ENCODE measurements around the gene CRISPLD2. TPM values are rescaled to one million over a fixed set of nuclear protein-coding genes. Genes with fewer than 3 reads are reported as not detected.

The CRISPLD2 gene
- polyA plus RNA-seq: 0.06 TPM in 1 of 2 replicates, not detected in the other
- not detected in 2 replicates for polyA minus RNA-seq

DNA sequence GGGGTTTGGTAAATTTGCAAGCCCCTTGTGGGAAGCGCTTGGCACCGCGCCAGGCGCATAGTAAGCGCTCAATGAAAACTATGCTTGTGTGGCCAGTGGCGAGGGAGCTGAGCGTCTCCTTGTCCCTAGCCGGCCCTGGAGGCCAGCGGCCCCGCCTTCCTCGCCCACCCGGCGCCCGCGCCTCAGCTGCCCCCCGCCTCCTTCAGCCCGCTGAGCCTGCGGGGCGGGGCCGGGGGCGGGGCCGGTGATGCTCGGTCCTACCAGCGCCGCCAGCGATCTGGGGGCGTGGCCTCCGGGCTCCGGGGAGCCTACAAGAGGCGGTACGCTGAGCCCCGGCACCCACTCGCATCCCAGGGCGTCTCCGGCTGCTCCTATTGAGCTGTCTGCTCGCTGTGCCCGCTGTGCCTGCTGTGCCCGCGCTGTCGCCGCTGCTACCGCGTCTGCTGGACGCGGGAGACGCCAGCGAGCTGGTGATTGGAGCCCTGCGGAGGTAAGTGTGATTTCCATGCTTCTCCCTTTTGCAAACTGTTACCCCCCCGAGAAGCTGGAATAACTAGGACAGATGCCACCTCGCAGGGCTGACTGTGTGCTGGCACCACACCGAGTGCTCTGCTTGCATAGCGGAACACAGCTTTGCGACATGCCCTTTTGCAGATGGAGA, at the start of gene CRISPLD2:
Gene CRISPLD2, plus strand, starts transcription at position 342 of the 661 bp plus-strand sequence. CDS start 18,511 bp downstream, outside the sequence.
- Histone ChIP-seq H3K27ac (ENCODE audit: low read length) (no peak within 1 kb of the TSS), H3K9me2 (ENCODE audit: insufficient read depth, low read length) (no peaks in the 10 kb centered on the region), H3K27me3 (ENCODE audit: insufficient read depth, low read depth, low read length) (peaks cover 23% of the 10 kb centered on the region), H3K4me2 (ENCODE audit: low read length) (peak within 1 kb of the TSS; percentile 80), H3K4me3 (ENCODE audit: low read length) (peak within 1 kb of the TSS; percentile 73), H3K9ac (ENCODE audit: low read length) (peak within 1 kb of the TSS; percentile 32), H4K20me1 (ENCODE audit: insufficient read depth) (no peaks in the 10 kb centered on the region), H2AFZ (ENCODE audit: low read depth, low read length) (peak within 1 kb of the TSS; percentile 27), H3K79me2 (replicated peaks; ENCODE audit: insufficient read depth, low read length) (no peaks in the 10 kb centered on the region), H3K9me3 (ENCODE audit: low read length) (no peaks in the 10 kb centered on the region), H3K36me3 (ENCODE audit: insufficient read depth, low read length) (no peaks in the 10 kb centered on the region), H3F3A (ENCODE audit: insufficient read depth, low read length, poor library complexity, severe bottlenecking) (no peaks in the 10 kb centered on the region)
- peak; percentile 39 for TF ChIP-seq MXI1 (conservative IDR thresholded peaks at IDR 0.05; ENCODE audit: poor library complexity, severe bottlenecking)
- no peak for TF ChIP-seq REST (IDR thresholded peaks at IDR 0.05; ENCODE audit: borderline replicate concordance)
- TF ChIP-seq POLR2AphosphoS5 (IDR thresholded peaks at IDR 0.05): peak; percentile 26
- peak; percentile 24 for TF ChIP-seq CTCF (IDR thresholded peaks at IDR 0.05; ENCODE audit: poor library complexity, severe bottlenecking)
- no peak for TF ChIP-seq EZH2 (IDR thresholded peaks at IDR 0.05; ENCODE audit: borderline replicate concordance, insufficient read depth, low read length, poor library complexity, severe bottlenecking)
- no peak for TF ChIP-seq EP300 (conservative IDR thresholded peaks at IDR 0.05; ENCODE audit: poor library complexity, severe bottlenecking)

DNA sequence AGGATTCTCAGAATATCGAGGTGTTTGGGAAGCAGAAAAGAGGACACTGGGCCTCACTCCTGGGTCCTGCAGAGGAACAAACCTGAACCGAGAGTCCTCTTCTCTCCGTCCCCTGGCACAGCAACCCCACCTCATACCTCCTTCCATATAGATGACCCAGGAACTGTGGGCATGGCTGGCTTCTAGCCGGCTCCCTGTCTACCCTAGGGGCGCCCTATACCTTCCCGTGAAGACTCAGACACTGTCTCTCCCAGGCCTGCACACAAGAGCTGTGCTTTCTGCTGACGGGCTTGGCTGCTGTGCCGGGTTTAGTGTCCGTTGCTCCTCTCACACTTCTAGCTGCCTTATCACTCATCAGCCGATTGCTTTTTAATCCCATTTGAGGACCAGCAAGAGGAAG, 46.5 kb upstream of the CRISPLD2 start:
- Histone ChIP-seq H3K27me3 (ENCODE audit: insufficient read depth, low read depth, low read length) (no peaks in the 10 kb centered on the region), H3K9me3 (ENCODE audit: low read length) (no peaks in the 10 kb centered on the region), H3F3A (ENCODE audit: insufficient read depth, low read length, poor library complexity, severe bottlenecking) (no peaks in the 10 kb centered on the region), H3K9ac (ENCODE audit: low read length) (no peak overlapping the region), H4K20me1 (ENCODE audit: insufficient read depth) (no peaks in the 10 kb centered on the region), H3K36me3 (ENCODE audit: insufficient read depth, low read length) (peaks cover 2% of the 10 kb centered on the region), H2AFZ (ENCODE audit: low read depth, low read length) (no peak overlapping the region), H3K9me2 (ENCODE audit: insufficient read depth, low read length) (no peaks in the 10 kb centered on the region), H3K4me2 (ENCODE audit: low read length) (no peak overlapping the region), H3K79me2 (replicated peaks; ENCODE audit: insufficient read depth, low read length) (no peaks in the 10 kb centered on the region), H3K27ac (ENCODE audit: low read length) (no peak overlapping the region), H3K4me3 (ENCODE audit: low read length) (no peak overlapping the region)
- TF ChIP-seq CTCF (IDR thresholded peaks at IDR 0.05; ENCODE audit: poor library complexity, severe bottlenecking): no peak
- no peak for TF ChIP-seq EZH2 (IDR thresholded peaks at IDR 0.05; ENCODE audit: borderline replicate concordance, insufficient read depth, low read length, poor library complexity, severe bottlenecking)
- TF ChIP-seq SMC3 (conservative IDR thresholded peaks at IDR 0.05; ENCODE audit: poor library complexity): no peak
- no peak for TF ChIP-seq MXI1 (conservative IDR thresholded peaks at IDR 0.05; ENCODE audit: poor library complexity, severe bottlenecking)
- no peak for TF ChIP-seq REST (IDR thresholded peaks at IDR 0.05; ENCODE audit: borderline replicate concordance)
- TF ChIP-seq TAF1 (IDR thresholded peaks at IDR 0.05; ENCODE audit: low read depth): no peak
- TF ChIP-seq POLR2AphosphoS5 (IDR thresholded peaks at IDR 0.05): no peak
- TF ChIP-seq EP300 (conservative IDR thresholded peaks at IDR 0.05; ENCODE audit: poor library complexity, severe bottlenecking): no peak
- no peak for TF ChIP-seq RAD21 (conservative IDR thresholded peaks at IDR 0.05)
